Measurements from ENCODE around the gene ACADS.

The ACADS gene

GRCh38 chr12:120757949-120758348 is 32.3 kb downstream of the ACADS start:
- H3K4me3 ChIP-seq (ENCODE audit: severe bottlenecking), result no peak overlapping the region
- no peak overlapping the region for H3K27ac ChIP-seq (ENCODE audit: poor library complexity, severe bottlenecking)
- DNase-seq (ENCODE audit: low spot score) (no peak), ATAC-seq (ENCODE audit: low read depth) (no peak)
- H3K27me3 ChIP-seq (ENCODE audit: insufficient read depth, poor library complexity, severe bottlenecking), result no peaks in the 10 kb centered on the region
- no peaks in the 10 kb centered on the region; the same call in 1 of the 2 replicates for H3K36me3 ChIP-seq (ENCODE audit: low read depth)
- TF ChIP-seq CTCF (IDR thresholded peaks at IDR 0.05; ENCODE audit: poor library complexity, severe bottlenecking), result no peak
- H3K9me3 ChIP-seq (ENCODE audit: severe bottlenecking), result no peaks in the 10 kb centered on the region
- no peaks in the 10 kb centered on the region for H3K4me1 ChIP-seq (ENCODE audit: insufficient read depth, poor library complexity, severe bottlenecking)

- TF ChIP-seq CTCF (IDR thresholded peaks at IDR 0.05; ENCODE audit: poor library complexity, severe bottlenecking), result no peak
- H3K4me3 ChIP-seq (ENCODE audit: severe bottlenecking), result no peak overlapping the region
- no peaks in the 10 kb centered on the region for H3K27me3 ChIP-seq (ENCODE audit: insufficient read depth, poor library complexity, severe bottlenecking)
- H3K4me1 ChIP-seq (ENCODE audit: insufficient read depth, poor library complexity, severe bottlenecking), result no peaks in the 10 kb centered on the region
- ATAC-seq (ENCODE audit: low read depth), result no peak
- no peak for DNase-seq (ENCODE audit: low spot score)
- H3K9me3 ChIP-seq (ENCODE audit: severe bottlenecking), result no peaks in the 10 kb centered on the region
- H3K36me3 ChIP-seq (ENCODE audit: low read depth), result peaks cover 1% of the 10 kb centered on the region; the same call in 1 of the 2 replicates
- no peak overlapping the region for H3K27ac ChIP-seq (ENCODE audit: poor library complexity, severe bottlenecking)
These were observed 33.4 kb downstream of the ACADS start for GRCh38 chr12:120758798-120759590.

GRCh38 chr12:120759591-120760348 is 34.1 kb downstream of the ACADS start:
- ATAC-seq (ENCODE audit: low read depth), result no peak
- no peaks in the 10 kb centered on the region for H3K9me3 ChIP-seq (ENCODE audit: severe bottlenecking)
- DNase-seq (ENCODE audit: low spot score), result no peak
- H3K4me3 ChIP-seq (ENCODE audit: severe bottlenecking), result no peak overlapping the region
- no peak for TF ChIP-seq CTCF (IDR thresholded peaks at IDR 0.05; ENCODE audit: poor library complexity, severe bottlenecking)
- no peaks in the 10 kb centered on the region for H3K4me1 ChIP-seq (ENCODE audit: insufficient read depth, poor library complexity, severe bottlenecking)
- H3K36me3 ChIP-seq (ENCODE audit: low read depth), result peaks cover 8% of the 10 kb centered on the region
- H3K27ac ChIP-seq (ENCODE audit: poor library complexity, severe bottlenecking), result no peak overlapping the region
- H3K27me3 ChIP-seq (ENCODE audit: insufficient read depth, poor library complexity, severe bottlenecking), result no peaks in the 10 kb centered on the region

- Histone ChIP-seq H3K36me3 (ENCODE audit: low read depth) (peaks cover 12% of the 10 kb centered on the region), H3K27ac (ENCODE audit: poor library complexity, severe bottlenecking) (no peak overlapping the region), H3K9me3 (ENCODE audit: severe bottlenecking) (no peaks in the 10 kb centered on the region), H3K27me3 (ENCODE audit: insufficient read depth, poor library complexity, severe bottlenecking) (no peaks in the 10 kb centered on the region), H3K4me1 (ENCODE audit: insufficient read depth, poor library complexity, severe bottlenecking) (no peaks in the 10 kb centered on the region), H3K4me3 (ENCODE audit: severe bottlenecking) (no peak overlapping the region)
- ATAC-seq (ENCODE audit: low read depth), result no peak
- TF ChIP-seq CTCF (IDR thresholded peaks at IDR 0.05; ENCODE audit: poor library complexity, severe bottlenecking), result no peak
- DNase-seq (ENCODE audit: low spot score), result no peak
These were observed 35.0 kb downstream of the ACADS start for GRCh38 chr12:120760349-120761254.

All from RWPE2 (cell line).